NCI-H1930 (cell line): Measurements from ENCODE around the gene SSBP3.

Experiments
- DNase-seq, 2 experiments: peaks; one replicate each; lab custom pipeline; 2025; lab: John Stamatoyannopoulos, UW

SSBP3 gene

DNA sequence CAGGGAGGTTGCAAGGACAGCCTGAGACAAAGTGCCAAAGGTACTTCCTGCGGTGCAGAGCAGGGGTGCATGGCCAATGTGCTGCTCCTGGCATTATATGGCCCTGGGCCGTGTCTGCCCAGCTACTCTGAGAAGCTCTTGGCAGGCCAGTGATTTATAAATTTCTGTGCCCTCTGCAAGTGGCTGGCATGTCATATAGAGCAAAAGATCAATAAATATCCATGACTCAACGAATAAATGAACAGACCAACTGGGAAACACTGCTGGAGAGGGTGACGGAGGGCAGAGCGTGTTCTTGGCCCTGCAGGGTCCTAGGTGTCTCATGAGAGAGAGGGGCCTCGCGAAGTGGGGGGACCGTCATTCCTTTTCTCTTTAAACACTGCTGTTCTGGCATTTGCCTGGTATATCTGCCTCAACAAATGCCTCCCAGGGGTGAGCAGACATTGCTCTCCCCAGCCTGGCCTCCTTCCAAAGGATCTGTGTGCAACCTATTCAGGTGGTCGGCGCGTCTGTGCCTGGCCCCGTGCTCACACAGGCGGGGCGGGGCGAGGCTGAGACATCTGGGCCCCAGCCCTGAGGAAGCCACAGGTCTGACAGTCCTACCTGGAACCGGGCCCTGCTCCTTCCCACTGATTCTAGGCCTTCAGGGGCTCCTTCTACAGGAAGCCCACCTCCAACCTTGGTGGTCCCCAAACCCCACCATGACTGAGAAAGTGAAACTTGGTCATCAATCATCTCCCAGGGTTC, 123.9 kb downstream of the SSBP3 start:
- DNase-seq = no peak

GRCh38 chr1:54280651-54281050, 125.5 kb downstream of the SSBP3 start:
- no peak for DNase-seq

DNA sequence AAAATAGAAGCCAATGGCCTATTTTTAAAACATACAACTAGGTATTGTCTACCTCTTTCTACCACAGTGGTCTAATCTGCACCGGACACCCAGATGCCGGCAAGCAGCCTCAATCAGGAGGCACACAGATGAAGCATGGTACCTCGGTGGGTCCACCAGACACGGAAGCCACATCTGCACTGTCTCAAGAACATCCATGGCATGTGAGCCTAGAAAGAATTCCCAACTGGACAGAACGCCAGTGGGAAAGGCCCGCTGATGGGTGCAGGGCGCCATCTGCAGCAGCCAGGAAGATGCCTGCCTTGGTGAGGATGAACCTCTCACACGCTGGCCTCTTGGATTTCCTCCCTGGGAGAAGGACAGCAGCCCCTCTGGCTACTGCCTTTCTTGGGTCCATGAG, 126.7 kb downstream of the SSBP3 start:
- DNase-seq = no peak

GRCh38 chr1:54278941-54279422, 127.2 kb downstream of the SSBP3 start:
- no peak for DNase-seq

GRCh38 chr1:54277451-54278341, 128.5 kb downstream of the SSBP3 start:
- no peak for DNase-seq

GRCh38 chr1:54276617-54277450, 129.4 kb downstream of the SSBP3 start:
- no peak for DNase-seq

DNA sequence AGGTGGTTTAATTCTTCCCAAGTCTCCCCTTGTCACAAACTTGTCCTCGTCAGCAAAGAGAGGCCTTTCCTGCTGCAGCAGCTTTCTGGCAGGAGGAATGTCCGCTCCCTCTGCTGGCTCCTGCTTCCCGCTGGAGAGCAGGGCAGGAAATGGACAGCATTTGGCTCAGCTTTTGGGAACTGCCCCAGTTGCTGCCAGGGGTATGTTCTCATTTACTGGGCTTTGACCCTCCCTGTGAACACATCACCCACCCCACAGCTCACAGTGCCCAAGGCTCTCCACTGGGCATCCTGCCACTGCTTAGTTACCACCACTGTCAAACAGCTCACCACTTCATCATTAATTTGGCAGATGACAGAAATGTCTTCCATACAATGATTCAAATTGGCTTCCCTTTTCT, 130.8 kb downstream of the SSBP3 start:
- no peak for DNase-seq

- no peak for DNase-seq
These were observed 131.3 kb downstream of the SSBP3 start for GRCh38 chr1:54274881-54275280.

DNA sequence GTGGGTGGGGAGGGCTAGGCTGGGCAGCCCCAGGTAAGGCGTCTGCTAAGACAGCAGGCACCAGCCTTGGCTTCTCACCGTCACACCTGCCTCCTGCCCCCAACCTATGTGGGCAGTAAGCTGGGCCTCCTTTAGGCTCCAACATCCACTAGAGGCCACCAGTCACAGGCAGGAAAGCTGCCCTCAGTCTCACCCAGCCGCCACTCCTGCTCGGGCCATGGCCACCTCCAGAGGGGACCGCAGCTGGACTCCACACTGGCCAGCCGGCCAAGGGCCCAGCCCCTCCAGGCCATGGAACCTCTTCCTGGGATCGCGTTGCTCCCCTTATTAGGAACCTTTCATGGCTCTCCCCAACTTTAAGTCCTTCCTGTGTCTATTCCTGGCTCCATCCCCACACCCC, 131.7 kb downstream of the SSBP3 start:
- no peak for DNase-seq

- DNase-seq = no peak
These were observed 132.4 kb downstream of the SSBP3 start for GRCh38 chr1:54273795-54274163.

DNA sequence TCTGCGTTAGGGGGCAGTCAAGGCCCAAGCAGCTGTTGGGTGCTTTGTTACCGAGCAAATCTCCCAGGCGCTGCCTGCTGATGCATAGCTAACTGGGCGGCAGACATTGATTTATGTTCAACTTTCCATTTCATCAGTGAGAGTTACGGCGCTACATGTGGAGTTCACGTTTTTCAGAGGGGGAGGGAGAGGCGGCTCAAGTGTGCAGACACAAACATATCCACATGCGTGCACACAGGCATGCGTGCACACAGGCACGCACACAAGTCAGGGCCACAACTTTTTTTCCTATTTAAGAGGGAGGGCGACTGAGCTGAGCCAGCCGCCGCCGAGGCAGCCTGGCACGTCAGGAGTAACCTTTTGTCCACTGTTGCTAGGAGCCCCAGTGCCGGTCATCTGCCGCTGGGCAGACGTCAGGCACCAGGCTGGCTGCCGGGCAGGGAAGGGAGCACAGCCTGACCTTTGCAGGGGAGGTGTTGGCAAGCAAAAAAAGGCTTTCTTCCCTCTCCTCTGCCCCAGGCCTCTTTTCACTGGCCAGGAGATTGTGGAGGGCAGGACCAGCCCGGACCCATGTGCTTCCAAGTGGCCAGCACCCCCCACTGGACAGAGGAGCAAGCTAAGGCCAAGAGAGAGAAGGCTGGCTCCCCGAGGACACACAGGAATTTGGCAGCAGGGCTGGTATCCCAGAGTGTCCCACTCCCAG, 133.0 kb downstream of the SSBP3 start:
- DNase-seq = no peak

DNA sequence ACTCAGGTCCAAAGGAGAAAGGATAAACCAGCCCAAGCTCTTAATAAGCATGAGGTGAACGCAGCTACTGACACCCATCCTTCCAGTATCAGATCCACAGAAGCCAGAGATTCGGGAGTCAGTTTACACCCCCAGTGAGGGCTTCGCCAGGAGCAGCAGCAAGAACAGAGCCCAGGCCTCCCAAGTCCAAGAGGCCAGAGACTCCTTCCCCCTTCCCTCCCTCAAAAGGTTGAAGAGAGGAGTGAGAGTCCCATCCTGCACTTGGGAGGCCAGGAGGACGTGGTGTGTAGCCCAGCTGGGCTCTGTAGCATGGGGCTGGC, 133.5 kb downstream of the SSBP3 start:
- DNase-seq = no peak

- DNase-seq = no peak
These were observed 134.1 kb downstream of the SSBP3 start for GRCh38 chr1:54272134-54272533.

- no peak for DNase-seq
These were observed 134.9 kb downstream of the SSBP3 start for GRCh38 chr1:54271341-54271740.

GRCh38 chr1:54270543-54270942, 135.7 kb downstream of the SSBP3 start:
- DNase-seq = no peak

DNA sequence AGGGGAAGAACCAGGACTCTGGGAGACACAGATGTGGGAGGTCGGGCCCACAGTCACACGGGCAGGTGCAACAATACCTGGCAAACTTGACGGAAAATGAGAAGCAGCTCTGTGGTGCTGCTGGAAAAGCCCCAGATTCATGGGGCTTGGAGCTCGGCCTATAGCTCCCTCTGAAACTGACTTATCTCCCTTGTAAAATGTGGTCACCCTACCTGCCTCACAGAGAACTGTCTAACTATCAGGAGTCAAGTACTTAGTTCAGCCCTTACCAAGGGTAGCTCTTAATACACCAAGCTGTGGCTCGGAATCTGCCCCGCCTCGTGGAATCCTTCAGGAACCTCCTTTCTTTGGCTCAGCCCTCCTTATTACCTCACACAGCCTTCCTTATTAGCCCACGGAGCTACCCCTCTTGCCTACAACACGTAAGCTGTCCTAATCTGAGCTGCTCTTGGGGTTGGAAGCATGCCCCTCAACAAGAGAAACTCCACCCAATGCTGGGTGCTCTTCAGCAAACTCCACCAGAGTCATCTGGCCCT, 137.4 kb downstream of the SSBP3 start:
- DNase-seq = no peak

DNA sequence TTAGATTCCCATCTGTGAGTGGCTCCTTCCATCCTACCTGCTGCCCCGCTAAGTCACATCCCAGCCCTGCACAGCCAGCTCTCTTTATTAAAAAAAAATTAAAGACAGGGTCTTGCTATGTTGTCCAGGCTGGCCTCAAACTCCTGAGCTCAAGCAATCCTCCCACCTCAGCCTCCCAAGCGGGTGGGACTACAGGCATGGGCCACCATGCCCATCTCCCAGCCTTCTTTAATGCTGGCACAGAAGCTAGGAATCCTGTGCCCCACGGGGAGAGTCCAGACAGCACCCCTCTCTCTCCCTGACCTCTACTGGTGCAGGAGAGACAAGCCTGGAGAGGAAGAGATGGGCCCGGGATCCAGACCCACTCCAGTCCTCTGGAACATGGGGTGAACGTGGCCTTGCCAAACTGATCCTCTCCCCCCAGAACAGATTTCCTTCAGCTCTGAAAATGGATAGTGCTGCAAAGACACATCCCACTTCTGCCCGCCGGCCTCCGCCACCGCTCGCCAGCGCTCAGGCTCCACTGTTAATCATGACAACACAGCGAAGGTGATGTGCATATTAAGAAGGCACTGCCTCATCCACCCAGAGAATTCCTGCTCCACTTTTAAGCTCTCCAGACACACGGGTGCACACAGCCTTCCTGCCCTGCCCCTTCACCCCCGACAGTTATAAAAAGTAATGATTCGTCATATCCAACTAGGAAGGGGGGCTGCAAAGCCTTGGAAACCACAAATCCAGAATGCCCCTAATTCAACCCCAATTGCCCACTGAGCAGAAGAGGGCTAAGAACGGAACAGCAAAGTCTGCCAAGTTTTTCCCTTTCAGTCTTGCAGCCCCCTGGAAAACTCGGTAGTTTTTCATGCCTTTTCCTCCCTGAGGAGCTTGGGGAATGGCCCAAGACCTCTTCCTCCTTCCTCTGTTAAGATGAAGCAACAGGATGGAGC, 138.1 kb downstream of the SSBP3 start:
- DNase-seq = no peak

DNA sequence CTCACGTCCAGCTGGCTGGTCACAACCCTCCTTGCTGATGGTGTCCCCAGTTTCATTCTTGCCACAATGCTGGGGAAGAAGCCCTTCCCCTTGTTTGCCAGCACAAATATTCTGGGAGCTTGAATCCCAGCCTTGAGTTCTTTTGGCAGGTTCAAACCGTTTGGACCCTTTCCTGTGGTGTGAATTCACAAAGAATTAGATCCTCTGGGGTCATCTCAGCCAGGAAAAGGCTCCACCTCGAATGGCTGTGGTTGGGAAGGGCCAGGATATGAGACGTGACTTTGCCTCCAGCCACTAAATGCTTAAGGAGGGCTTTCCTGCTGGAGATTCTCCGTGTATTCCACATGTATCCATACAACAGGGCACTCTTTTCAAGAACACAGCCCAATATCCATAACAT, 139.3 kb downstream of the SSBP3 start:
- DNase-seq = no peak

DNA sequence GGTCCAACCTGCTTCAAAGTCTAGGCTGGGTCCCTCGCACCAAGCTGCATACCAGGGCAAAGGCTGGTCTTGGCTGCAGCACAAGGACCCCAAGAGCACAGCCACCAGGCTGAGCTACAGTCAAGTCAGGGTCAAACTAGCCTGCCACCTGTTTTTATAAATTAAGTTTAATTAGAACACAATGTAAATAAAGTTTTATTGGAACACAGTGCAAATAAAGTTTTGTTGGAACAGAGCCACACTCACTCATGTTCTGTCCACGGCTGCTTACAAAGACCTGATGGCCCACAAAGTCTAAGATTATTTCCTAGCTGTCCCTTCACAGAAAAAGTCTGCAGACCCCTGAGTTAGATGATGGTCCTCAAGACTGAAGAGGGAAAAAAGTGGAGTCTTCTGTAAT, 140.0 kb downstream of the SSBP3 start:
- no peak for DNase-seq

DNA sequence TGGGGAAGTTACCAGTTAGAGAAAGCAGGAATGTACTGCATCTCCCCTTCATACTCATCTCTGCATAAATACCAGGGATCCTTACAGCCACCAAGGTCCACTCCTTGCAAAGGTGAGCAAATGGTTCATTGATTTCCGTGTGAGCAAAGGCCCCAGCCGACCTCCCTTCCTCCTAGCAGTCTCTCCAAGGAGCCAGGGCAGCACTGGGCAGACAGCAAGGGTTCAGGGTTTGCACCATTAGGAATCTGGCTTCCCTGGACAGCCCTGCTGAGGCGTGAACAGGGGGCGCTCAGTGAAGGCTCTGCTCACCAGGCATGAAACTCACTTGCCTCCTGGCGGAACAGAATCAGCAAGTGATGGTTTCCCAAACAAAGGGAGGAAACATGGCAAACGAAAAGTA, 140.5 kb downstream of the SSBP3 start:
- no peak for DNase-seq
